B cell (primary cell): ENCODE measurements around the gene TRIM72. TPM values are rescaled to one million over a fixed set of nuclear protein-coding genes. Genes with fewer than 3 reads are reported as not detected.

Experiments used
- ATAC-seq: fragments of 200-7000 bp; cut with Tn5 transposase; one replicate; pipeline ENCODE4 v1.10.0; 2021; ENCODE audit warnings: low read depth, mild to moderate bottlenecking, moderate number of reproducible peaks, moderate library complexity
- CTCF ChIA-PET: fragments of 350-600 bp; sonication (Branson Sonifier 250); formaldehyde crosslinking; loops from one replicate; lab custom pipeline; 2021; ENCODE audit warnings: antibody characterized with exemption, inconsistent platforms; lab: Charles Lee
- POLR2A ChIA-PET: fragments of 350-600 bp; sonication (Branson Sonifier 250); formaldehyde crosslinking; loops from one replicate; lab custom pipeline; 2021; ENCODE audit warnings: antibody characterized with exemption; lab: Charles Lee
- DNase-seq: peaks from one replicate; pipeline ENCODE4 v3.0.0; 2013
- H2AFZ ChIP-seq: 2 replicates; pipeline ENCODE4 v1.6.1; 2012; ENCODE audit warnings: mild to moderate bottlenecking, low read depth, low read length; ENCODE audit not compliant: insufficient read depth, poor library complexity, severe bottlenecking
- H3K27ac ChIP-seq, 2 donors: 1 replicate in 1 of 2; 2 replicates in 1 of 2; pipeline ENCODE4 v1.5.1; 2012 to 2013; ENCODE audit warnings: low read length in 2 of 2, mild to moderate bottlenecking in 2 of 2, moderate library complexity in 1 of 2
- H3K27me3 ChIP-seq, 4 experiments: fragments of 200-600 bp in 1 of 4; sonication (generic) in 1 of 4; replicated peaks in 1 of 4; 1 replicate in 2 of 4; 2 replicates in 2 of 4; pipeline versions ENCODE4 v1.6.1 to v1.7.0; 2013 to 2016; ENCODE audit warnings: low read length in 3 of 4, mild to moderate bottlenecking in 2 of 4, mixed read lengths in 1 of 4, moderate library complexity in 1 of 4; ENCODE audit not compliant: insufficient read depth in 4 of 4, control insufficient read depth in 3 of 4; ENCODE audit errors: control extremely low read depth in 1 of 4
- H3K36me3 ChIP-seq, 2 experiments: replicated peaks in 1 of 2; 1 replicate in 1 of 2; 2 replicates in 1 of 2; pipeline versions ENCODE4 v1.6.1 to v1.7.1; 2013; ENCODE audit warnings: low read length in 1 of 2; ENCODE audit not compliant: insufficient read depth in 2 of 2, control insufficient read depth in 1 of 2; ENCODE audit errors: control extremely low read depth in 1 of 2, extremely low read depth in 1 of 2
- H3K4me1 ChIP-seq, 2 donors: fragments of 200-600 bp in 1 of 2; sonication (generic) in 1 of 2; 1 replicate in 1 of 2; 2 replicates in 1 of 2; pipeline versions ENCODE4 v1.5.1 to v1.6.1; 2013 to 2017; ENCODE audit warnings: low read length in 2 of 2; ENCODE audit not compliant: control insufficient read depth in 2 of 2, insufficient read depth in 2 of 2
- H3K4me2 ChIP-seq: replicated peaks from 2 replicates; pipeline ENCODE3; 2012; ENCODE audit warnings: mild to moderate bottlenecking, low read depth, low read length; ENCODE audit not compliant: poor library complexity, severe bottlenecking
- H3K4me3 ChIP-seq, 5 experiments: fragments of 200-600 bp in 1 of 5; sonication (generic) in 1 of 5; 1 replicate in 3 of 5; 2 replicates in 2 of 5; pipeline versions ENCODE4 v1.5.1 to v1.7.0; 2011 to 2016; ENCODE audit warnings: low read length in 4 of 5, mild to moderate bottlenecking in 4 of 5, low read depth in 2 of 5, control low read depth in 1 of 5, moderate library complexity in 1 of 5; ENCODE audit not compliant: insufficient read depth in 1 of 5; ENCODE audit errors: control extremely low read depth in 1 of 5, extremely low read depth in 1 of 5
- H3K79me2 ChIP-seq: fragments of 200-600 bp; sonication (generic); one replicate; pipeline ENCODE4 v1.6.0; 2016; ENCODE audit warnings: low read length; ENCODE audit not compliant: control insufficient read depth, insufficient read depth
- H3K9ac ChIP-seq: fragments of 200-600 bp; sonication (generic); 2 replicates; pipeline ENCODE4 v1.6.1; 2017; ENCODE audit warnings: mild to moderate bottlenecking, low read length, moderate library complexity
- H3K9me3 ChIP-seq, 3 donors: one replicate each; pipeline versions ENCODE4 v1.6.1 to v1.7.1; 2013; ENCODE audit warnings: low read length in 2 of 3; ENCODE audit not compliant: control insufficient read depth in 2 of 3, insufficient read depth in 1 of 3; ENCODE audit errors: control extremely low read depth in 1 of 3
- H4K20me1 ChIP-seq: 2 replicates; pipeline ENCODE4 v1.6.0; 2012; ENCODE audit warnings: mild to moderate bottlenecking, low read length; ENCODE audit not compliant: insufficient read depth, control insufficient read depth, poor library complexity, severe bottlenecking
- H3K27ac Mint-ChIP-seq: one replicate; pipeline ENCODE4 v1.8.0; 2021; ENCODE audit warnings: mixed read lengths
- H3K27me3 Mint-ChIP-seq: one replicate; pipeline ENCODE4 v1.8.0; 2021; ENCODE audit warnings: mixed read lengths
- H3K4me1 Mint-ChIP-seq: one replicate; pipeline ENCODE4 v1.8.0; 2021; ENCODE audit warnings: mixed read lengths
- H3K4me3 Mint-ChIP-seq: one replicate; pipeline ENCODE4 v1.8.0; 2021; ENCODE audit warnings: mixed read lengths
- H3K9me3 Mint-ChIP-seq: one replicate; pipeline ENCODE4 v1.8.0; 2022; ENCODE audit warnings: mixed read lengths; ENCODE audit not compliant: insufficient read depth
- EZH2 ChIP-seq: IDR thresholded peaks from 2 replicates; pipeline ENCODE4 v1.6.1; 2012; ENCODE audit warnings: borderline replicate concordance, low read depth, mild to moderate bottlenecking, moderate library complexity, low read length; ENCODE audit not compliant: insufficient read depth, poor library complexity, severe bottlenecking
- WGBS: methylation state at CpG from one replicate; pipeline ENCODE4 v1.1.5; 2013; ENCODE audit warnings: missing lambda C conversion rate; ENCODE audit not compliant: insufficient coverage; 5-methylcytosine and 5-hydroxymethylcytosine counted together
- intact Hi-C: fragments of 100-400 bp; cut with micrococcal nuclease; formaldehyde crosslinking; loops from one replicate; pipeline ENCODE4 v1.10.0; 2022
- polyA plus RNA-seq: library from polyadenylated mRNA; depleted of rRNA; stranded (reverse); fragments of >200 nt; gene quantifications from 2 replicates; pipeline ENCODE4 v1.2.3, GENCODE V29; 2012
- total RNA-seq, 2 donors: library from RNA; stranded (reverse); fragments of 120-200 nt in 1 of 2; gene quantifications; 1 replicate in 1 of 2; 2 replicates in 1 of 2; pipeline versions ENCODE4 v1.2.3 to v1.2.4, GENCODE V29; 2013 to 2022
- TF ChIP-seq, protein P1 (sequence below): fragments of 200-600 bp; IDR thresholded peaks from one replicate; pipeline ENCODE4 v1.8.0; 2022; ENCODE audit warnings: antibody characterized with exemption, mild to moderate bottlenecking

Gene TRIM72
- total and polyA plus RNA-seq, 2 donors (not counting 1 experiment from before 2014, with no cell fraction given) = 0.03 to 0.05 TPM

DNA sequence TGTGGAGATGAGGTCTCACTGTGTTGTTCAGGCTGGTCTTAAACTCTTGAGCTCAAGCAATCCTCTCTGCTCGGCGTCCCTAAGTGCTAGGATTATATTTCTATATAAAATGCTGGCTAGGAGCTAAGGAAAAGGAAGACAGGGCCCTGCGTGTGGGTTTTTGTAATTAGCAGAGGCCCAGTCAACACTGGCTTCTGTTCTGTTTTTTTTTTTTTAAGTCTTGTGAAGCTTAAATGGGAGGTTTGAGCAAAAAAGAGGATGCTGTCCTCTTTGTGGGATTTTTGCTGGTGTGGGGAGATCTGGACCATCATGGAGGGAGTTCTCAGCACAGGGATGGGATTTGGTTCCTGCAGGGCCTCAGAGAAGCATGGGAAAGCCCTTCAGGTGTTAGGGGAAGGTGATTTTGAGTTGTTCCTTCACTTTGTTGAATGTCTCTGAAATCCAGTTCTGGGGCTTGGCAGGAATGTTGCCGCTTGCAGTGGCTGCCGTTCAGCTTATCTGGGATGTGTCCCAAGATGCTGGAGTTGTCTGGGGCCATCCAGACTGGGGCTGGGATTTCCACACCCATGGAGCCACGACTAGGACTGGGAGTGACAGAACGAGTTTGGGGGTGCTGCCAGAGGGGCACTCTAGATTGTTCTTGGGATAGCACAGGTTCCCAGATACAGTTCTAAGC, 15.6 kb upstream of the TRIM72 start:
- Histone ChIP-seq H3K27ac (peak overlapping the region in 1 of 2 donors; percentile 5), H3K36me3 (peaks cover 0 to 45% of the 10 kb centered on the region in 2 experiments), H3K4me3 (no peak overlapping the region), H3K27me3 (no peaks in the 10 kb centered on the region), H3K9me3 (no peaks in the 10 kb centered on the region), H2AFZ (no peak overlapping the region), H3K4me1 (peaks cover 23 to 33% of the 10 kb centered on the region in 2 donors), H3K79me2 (peaks cover 25% of the 10 kb centered on the region), H3K9ac (no peak overlapping the region), H3K4me2 (no peak overlapping the region), H4K20me1 (peaks cover 60% of the 10 kb centered on the region)
- H3K27me3 Mint-ChIP-seq = no peaks in the 10 kb centered on the region
- CTCF ChIA-PET = interaction anchor here (1.1 kb wide), 2 partner anchors 8 to 135 kb away, joined by 3 read pairs; no protein-coding TSS in a partner anchor
- WGBS = 83% methylated on average over 5 of the region's 7 CpGs
- peak overlapping the region; percentile 43 for H3K27ac Mint-ChIP-seq
- TF ChIP-seq EZH2 = no peak
- TF ChIP-seq, protein P1, sequence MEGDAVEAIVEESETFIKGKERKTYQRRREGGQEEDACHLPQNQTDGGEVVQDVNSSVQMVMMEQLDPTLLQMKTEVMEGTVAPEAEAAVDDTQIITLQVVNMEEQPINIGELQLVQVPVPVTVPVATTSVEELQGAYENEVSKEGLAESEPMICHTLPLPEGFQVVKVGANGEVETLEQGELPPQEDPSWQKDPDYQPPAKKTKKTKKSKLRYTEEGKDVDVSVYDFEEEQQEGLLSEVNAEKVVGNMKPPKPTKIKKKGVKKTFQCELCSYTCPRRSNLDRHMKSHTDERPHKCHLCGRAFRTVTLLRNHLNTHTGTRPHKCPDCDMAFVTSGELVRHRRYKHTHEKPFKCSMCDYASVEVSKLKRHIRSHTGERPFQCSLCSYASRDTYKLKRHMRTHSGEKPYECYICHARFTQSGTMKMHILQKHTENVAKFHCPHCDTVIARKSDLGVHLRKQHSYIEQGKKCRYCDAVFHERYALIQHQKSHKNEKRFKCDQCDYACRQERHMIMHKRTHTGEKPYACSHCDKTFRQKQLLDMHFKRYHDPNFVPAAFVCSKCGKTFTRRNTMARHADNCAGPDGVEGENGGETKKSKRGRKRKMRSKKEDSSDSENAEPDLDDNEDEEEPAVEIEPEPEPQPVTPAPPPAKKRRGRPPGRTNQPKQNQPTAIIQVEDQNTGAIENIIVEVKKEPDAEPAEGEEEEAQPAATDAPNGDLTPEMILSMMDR = no peak
- POLR2A ChIA-PET = interaction anchor here (1.1 kb wide), 1 partner anchor 18 kb away, joined by 4 read pairs; the partner anchor contains the start of gene FUS
- ATAC-seq = no peak
- DNase-seq = no peak
- H3K9me3 Mint-ChIP-seq = no peaks in the 10 kb centered on the region
- peaks cover 46% of the 10 kb centered on the region for H3K4me1 Mint-ChIP-seq
- no peak overlapping the region for H3K4me3 Mint-ChIP-seq
- intact Hi-C loops = no loop called here
